8988T (cell line): Measurements from ENCODE around the gene ANKS1B.

Experiments used
- DNase-seq: peaks from one replicate; pipeline ENCODE4 v3.0.0; 2011

ANKS1B gene

DNA sequence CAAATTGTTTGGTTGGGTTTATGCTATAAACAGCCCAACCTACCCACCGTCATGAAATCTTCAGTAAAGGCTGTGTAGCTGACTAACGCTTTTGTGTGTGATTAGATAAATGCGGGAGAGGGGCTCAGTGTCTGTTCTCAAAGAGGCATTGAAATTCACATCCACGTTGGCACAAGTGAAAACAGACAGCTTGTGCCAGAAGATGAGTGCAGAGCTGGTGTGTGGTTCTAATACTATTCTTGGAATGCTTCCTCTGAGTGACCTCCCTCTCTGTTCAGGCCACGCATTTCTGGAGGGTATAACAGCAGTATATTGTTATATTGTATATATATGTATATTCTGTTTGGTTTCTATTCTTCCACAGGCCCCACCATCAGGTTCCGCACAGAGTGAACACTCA is 1075.9 kb downstream of the ANKS1B start:
- DNase-seq = no peak

DNA sequence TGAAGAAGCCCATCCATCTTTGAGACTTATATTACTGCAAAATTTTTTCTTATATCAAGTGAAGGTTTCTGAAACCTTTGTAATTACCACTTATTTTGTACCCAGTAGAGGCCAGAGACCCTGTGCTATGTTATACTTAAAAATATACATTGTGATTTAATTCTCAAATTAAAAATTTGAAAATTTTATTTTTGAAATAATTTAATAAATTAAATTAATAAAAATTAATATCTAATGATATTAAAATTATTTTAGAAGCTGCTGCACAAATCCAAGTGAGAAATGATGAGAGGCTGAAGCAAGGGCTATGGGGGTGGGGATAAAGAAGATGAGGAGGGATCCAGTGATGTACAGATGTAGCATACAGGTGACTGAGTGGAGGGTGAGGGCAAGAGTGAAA is 1080.9 kb downstream of the ANKS1B start:
- DNase-seq = no peak

DNA sequence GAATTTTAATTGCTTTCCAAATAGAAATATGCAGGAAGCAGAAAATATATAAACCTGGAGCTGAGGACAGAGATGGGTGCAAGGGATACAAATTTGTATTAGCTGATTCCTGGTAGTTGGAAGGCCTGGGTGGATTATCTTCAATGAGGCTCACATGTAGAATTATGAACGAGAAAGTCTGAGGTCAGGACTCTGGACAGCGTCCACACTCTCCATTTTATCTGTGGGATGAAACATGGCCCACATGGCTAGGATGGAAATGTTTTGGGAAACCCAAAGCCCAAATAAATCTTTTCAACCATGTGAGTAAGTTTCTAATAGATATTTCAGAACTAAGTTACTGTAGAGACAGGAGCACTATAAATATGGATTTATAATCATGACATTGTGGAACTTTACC is 1083.5 kb downstream of the ANKS1B start:
- DNase-seq = no peak

DNA sequence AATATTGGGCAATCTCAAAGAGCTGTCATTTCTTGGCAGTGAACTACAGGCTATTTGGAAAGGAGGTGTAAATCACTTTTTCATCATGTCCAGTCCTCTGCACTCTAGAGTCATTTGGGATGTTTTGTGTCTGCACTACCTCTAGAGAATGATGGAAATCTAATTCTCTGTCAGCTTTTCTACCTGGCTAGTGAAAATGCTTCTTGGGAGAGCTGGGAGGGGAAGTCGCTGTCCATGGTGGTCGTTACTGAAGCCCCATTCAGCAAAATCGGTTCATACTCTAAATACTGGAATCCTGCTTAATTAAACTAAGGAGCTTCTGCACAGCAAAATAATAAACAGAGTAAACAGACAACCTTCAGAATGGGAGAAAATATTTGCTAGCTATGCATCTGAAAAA is 1087.8 kb downstream of the ANKS1B start:
- DNase-seq = no peak

DNA sequence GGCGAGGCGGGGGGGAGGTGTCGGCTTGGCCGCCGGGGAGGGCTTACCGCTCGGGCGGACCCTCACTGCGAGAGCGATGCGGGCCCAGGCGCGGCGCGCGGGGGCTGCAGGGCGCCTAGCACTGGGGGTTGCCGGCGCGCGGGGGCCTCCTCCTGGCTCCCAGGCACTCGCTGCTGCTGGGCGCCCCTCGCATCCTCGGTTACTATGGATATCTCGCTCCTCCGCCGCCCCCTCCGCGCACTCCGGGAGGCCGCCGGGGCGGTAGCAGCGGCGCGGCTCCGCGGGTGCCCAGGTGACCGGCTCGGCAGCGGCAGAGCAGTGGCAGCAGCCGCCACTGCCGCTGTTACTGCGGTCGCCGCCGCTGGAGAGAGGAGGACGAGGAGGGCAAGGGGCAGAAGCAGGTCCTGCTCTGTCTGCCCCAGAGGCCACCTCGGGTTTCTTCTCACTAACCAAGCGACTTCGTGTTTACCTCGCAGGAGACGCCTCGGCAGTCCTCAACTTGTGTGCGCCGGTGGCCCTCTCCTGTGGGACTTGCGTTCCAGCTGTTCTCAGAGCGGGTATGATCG is 1089.6 kb downstream of the ANKS1B start:
- no peak for DNase-seq

DNA sequence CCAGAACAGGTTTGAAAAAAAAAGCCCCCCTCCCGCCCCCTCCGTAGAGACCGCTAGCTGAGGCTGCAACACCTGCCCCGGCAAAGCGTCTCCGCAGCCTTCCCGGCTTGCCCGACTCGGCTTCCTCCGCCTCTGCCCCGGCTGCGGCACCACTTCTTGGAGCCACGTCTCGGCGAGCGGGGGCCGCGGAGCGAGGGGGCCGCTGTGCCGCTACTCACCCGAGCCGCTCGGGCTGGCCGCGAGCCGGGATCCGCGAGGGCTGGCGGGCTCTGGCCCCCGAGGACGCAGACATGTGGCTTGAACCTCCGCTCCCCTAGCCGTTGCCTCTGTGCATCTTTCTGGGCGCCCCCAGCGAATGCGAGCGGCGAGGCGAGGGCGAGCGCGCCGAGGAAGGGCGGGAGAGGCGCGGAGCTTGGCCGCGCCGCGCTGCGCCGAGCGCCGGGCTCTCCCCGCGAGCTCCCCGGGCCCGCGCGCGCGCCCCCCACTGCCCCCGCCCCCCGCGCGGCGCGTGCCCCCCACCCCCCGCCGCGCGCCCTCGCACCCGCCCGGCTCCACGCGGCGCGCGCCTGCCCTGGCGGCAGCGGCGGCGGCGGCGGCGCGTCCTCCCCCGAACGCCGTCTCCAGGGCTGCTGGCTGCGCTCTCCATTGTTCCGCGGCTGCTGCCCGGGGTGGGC is 1090.2 kb downstream of the ANKS1B start:
- DNase-seq = no peak

DNA sequence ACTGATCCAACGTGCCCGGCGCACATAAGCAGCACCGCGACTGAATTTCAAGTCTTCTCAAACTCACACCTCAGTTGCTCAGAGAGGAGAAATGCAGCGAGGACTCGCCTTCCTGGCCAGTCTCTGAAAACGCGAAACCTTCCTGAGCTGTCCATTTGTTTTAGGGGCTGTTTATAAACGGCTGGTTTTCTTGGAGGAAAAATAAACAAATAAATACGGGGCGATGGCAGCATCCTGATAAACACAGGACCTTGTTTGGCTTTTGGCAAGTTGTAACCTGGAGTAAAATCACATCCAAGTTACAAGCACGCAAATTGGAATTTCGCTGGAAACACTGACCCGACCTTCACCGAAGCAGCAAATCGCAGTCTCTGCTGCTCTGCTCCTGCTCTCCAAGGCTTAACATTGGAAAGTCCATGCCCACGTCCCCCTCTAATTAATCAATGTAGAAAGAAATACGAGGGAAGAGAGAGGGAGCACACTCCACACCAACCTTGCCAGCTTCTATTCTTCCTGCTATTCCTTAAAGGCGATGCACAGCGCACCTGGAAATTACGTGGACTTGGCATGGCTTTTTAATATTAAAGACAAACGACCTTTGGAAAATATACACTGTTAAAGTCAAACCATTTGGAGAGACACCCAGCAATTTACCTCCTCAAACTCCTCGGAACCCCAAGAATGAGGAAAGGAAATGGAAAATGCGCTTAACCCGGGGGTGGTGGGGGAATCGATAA is 1090.9 kb downstream of the ANKS1B start:
- DNase-seq = no peak

DNA sequence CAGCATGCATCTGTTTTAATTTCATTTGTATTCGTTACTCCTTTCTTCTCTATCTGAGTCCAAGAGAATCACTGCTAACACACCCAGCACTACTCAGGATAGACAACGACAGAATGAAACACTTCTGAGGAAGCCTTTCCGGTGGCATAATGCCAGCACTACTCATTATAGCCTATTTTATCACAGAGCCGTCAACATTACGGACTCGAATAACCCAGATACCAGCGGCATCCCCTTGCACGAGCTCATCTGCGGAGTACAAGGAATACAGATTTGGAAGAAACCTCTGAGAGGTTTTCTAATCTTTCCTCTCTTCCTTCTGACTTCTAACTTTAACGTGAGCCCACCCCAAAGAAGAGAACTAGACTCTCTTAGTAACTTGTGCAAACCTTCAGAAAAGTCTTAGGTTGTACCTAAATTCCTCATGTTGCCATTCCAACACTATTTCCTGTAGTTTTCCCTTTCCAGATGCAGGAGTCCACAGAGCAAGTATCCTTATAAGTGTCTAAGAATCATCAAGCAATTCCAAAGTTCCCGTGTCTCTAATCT is 1091.5 kb downstream of the ANKS1B start:
- no peak for DNase-seq

DNA sequence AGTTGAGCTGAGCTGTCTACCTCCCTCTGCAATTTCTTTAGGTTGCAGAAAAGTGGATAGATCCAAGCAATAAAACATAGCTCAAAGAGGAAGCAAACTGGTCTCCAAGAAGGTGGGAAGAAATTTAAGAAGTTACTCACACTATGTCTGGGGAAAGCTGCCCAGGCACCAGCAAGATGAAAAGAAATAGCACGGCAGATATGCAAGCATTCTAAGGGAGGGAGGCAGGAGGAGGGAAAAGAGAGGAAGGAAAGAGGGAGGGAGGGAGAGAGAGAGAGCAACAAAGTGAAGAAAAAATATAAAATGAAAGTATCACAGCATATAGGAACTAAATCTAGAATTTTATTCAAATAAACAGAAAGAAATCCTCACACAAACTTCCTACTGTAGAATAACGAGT is 1099.0 kb downstream of the ANKS1B start:
- no peak for DNase-seq

DNA sequence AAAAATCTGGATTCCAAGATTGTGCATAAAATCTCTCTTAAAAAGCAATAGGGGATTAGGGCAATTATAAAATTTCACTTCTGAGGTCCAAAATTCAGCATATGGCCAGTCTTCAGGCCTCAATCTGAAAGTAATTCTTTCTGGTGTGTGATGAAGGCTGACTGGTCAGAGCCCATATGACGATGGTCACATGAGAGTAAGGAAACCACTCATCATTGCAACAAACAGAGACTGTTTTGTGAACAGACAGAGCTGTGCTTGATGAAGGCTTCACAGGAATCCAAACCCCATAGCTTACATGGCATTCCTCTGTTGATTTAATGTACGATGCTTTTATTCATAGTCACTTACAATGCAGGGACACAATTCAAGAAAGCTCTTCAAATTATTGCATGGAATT is 1101.5 kb downstream of the ANKS1B start:
- no peak for DNase-seq

DNA sequence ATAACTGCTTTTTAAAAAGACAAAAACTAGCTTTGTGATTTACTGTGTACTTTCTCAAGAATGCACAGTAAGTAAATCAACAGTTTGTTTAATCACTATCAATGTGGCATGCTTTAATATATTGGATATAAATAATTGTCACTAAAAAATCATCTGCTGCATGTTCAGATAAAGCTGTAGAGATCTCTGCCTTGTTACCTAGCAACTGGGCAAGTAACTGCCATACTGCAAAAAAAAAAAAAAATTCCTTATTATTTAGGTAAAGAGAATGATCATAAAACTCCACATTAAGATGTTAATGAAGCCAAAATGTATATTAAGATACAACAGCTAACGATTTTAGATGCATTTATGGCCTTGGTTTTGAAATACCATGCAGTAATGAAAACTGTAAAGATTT is 1102.2 kb downstream of the ANKS1B start:
- no peak for DNase-seq

DNA sequence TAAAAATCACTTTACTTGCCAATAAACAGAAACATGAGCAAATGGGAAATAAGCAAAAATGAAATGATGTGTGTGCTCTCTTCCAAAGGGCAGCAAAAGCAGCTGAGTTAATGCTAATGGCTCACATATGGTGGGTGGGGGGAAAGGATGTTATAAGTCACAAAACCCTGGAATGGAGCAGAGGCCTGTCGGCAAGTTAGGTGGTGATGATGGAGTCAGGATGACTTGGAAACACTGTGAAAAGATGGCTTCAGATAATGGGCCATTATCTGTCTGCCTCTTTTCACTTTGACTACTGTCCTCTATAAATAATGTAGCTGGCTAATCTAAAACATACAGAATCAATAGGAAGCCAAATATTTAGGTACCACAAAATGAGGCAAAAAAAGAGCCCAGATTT is 1111.0 kb downstream of the ANKS1B start:
- no peak for DNase-seq

DNA sequence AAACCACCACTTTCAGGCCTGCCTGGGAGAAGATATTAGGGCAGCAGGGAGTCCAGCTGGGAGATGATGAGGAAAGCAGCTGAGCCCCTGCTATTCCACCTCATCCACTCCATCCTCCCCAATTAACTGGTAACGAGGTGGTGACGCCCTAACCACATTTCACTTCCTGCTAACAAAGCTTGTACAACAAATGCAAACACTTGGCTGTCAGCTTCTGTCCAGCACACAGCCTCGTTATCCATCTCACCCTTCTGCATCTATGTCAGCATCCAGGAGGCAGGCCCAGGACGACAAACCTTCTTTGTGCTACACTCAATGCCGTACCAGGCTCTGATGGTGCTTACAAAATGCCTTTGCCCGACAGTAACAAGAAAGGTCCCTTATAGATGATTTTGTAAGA is 1114.2 kb downstream of the ANKS1B start:
- no peak for DNase-seq

DNA sequence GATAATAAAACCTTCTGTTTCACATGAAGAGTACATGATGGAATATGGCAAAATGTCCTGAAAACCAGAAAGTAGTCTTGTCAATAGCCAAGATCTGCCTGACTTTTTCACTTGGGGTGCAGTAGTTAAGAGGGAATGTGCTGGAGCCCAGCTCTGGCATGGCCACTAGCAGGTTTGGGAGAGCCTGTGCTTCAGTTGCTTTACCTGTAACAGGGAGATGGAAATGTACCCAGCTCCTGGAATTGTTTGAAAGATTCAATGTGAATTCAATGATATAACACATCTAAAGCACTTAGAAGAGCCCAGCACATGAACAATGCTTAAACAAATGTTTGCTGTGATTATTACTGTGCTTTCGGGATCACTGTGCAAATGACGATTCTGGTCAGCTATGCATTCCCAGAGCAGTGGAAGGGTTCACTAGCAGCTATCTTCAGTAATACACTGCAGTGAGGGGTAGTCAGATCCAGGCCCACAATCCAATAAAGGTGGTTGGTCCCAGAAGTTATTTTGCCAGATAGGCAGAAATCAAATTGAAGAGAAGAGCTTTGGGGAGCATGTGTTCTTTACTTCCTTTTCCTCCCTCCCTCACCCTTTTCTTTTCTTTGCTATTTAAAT is 1114.7 kb downstream of the ANKS1B start:
- DNase-seq = no peak

DNA sequence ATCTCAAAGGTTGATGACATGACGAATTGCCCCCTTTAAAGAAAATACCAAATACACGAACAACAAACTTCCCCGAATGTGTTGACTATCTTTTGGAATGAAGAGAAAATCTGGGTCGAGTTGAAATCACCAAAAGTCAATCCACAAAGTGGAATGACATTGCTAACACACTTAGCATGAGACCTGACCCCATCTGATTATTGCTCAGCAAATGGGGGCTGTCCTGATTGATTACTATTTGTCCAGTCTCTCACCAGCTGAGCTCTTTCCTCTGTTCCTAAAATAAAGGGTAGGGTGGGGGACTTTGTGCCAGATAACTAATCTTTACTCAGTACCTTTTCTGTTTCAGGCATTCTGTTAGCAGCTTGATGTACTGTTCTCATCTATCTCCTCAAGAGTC is 1116.2 kb downstream of the ANKS1B start:
- no peak for DNase-seq

DNA sequence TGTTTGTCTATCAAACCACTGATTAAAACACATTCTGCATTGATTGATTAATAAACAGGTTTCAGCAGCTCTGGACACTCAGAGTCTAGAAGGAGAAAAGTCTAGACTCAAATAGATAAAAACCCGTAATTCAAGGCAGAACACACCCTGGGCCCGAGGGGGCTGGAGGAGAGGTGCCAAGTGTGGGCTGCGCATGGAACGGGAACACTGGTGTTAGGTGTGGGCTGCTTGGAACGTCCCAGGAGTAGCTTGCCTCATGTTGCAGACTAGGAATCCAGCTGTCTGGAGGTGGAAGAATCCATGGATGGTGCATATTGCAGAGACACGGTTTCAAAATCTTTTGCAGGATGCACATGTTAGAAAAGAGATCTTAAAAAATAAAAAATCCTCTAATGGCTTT is 1116.7 kb downstream of the ANKS1B start:
- DNase-seq = no peak

DNA sequence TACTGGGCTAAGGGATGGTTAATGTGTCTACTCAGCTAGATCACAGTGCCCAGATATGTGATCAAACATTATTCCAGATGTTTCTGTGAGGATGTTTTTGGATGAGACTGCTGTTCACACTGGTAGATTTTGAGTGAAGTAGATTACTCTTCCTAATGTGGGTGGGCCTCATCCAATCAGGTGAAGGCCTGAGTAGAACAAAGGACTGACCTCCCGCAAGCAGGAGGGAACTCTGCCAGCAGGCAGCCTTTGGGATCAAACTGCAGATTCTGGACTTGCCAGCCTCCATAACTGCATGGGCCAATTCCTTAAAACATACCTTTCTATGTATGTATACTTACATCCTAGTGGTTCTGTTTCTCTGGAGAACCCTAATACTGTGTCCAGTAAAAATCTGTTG is 1120.4 kb downstream of the ANKS1B start:
- DNase-seq = no peak

DNA sequence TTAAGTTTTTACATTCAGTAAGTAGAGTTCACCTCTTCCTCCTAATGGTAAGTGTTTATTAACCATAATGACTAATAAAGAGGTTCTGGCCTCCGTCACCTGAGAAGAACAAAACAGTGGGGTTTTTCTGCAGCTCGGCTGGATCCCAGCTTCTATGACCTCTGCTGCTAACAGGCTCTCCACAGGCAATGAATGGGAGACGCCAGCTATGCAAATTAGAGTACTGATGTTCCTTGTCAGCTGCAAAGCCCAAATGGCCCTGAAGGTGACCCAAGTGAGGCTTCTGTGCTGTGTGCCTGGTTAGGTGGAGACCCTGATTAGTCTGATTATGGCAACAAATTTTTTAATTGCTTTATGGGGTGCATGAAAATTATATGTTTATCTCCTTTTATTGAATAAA is 1121.6 kb downstream of the ANKS1B start:
- DNase-seq = no peak

DNA sequence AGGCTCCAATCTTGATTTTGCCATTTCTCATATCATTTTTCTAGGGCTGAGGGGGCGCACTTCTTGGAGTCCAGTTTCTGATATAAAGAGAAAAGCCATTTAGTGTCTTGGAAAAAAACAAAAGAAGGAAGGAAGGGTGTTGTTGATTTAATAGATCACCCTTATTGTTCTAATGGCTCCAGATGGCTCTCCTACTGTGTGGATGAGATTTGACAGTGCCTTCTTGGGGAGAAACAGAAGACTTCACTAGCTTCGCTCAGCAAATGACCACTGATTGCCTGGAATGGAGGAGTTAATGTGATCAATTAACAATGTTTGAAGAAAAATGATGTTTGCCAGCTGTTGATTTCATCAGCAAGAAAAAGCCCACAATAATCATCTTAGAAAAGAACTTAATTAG is 1123.5 kb downstream of the ANKS1B start:
- no peak for DNase-seq

DNA sequence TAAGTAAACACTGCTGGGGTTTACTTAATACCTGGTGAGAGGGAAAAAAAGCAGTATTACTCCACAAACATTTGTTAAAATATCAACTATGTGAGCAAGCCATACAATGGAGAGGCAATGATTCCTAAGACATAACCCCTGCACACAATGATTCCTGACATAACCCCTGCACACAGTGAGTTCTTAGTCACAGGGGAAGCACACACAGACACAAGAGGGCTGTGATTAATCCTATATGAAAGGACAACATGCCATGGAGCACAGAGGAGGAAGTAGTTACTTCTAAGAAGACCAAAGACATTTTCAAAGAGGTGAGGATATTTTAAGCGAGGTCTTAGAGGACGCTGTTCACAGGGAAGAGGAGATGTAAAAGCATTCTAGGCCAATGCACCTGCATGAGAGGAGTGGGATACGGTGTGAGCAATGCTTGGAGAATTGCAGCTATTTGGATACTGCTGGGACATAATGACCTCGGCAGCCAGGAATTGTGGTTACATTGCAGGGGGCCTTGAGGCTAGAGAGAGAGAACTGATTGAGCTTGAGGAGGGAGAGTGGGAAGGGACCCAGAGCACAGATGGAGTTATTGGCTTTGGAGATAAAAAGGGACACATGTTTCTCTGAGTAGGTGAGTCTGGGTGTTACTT is 1127.7 kb downstream of the ANKS1B start:
- no peak for DNase-seq

DNA sequence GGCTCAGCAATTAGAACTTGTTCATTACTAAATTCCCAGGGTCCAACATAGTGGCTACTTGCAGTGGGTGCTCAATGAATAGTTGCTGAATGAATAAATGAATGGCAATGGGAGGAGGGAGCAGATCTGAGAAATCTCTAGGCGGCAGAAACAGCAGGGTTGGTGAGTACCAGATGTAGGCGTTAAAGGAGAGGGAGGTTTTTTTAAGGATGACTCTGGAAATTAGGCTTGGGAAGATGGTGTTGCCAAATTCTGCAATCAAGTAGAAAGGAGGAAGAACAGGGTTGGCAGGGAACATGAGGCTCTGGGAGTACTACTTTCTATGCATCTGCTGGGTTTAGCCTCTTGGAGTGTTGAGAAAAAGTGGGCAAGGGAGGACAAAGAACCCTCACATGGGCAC is 1132.6 kb downstream of the ANKS1B start:
- no peak for DNase-seq

DNA sequence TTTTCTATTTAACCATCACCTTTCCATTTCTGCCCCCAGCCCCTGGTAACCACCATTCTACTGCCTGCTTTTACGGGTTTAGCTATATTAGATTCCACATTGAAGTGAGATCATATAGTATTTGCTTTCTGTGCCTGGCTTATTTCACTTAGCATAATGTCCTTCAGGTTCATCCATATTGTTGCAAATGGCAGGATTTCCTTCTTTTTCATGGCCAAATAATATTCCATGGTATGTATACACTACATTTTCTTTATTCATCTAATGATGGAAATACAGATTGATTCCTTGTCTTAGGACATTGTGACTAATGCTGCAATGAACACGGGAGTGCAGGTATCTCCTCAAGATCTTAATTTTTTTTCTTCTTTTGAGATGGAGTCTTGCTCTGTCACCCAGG is 1137.5 kb downstream of the ANKS1B start:
- no peak for DNase-seq

DNA sequence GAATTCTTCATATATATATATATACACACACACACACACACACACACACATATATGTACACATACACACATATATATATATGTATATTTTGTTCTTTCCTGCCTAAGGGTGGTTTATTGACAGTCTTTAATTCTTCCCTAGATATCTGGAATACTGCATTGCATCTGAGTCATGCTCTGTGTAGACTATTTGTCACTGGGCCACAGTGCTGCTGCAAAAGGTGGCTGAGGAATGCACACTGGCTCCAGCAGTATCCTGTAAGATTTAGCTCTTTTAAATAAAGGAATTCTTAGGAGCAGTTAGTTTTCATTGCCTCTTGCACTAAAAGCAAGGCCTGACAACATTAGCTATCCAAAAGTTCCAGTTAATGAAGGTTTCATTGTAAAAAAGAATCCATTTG is 1138.8 kb downstream of the ANKS1B start:
- DNase-seq = no peak
